ENCODE measurements around the gene RRAGC.
"Not testable (repeated sequence)": the region's sequence is repeated elsewhere in the genome, so short reads cannot be mapped to it uniquely, and the experiment has no call there.

RRAGC gene

DNA sequence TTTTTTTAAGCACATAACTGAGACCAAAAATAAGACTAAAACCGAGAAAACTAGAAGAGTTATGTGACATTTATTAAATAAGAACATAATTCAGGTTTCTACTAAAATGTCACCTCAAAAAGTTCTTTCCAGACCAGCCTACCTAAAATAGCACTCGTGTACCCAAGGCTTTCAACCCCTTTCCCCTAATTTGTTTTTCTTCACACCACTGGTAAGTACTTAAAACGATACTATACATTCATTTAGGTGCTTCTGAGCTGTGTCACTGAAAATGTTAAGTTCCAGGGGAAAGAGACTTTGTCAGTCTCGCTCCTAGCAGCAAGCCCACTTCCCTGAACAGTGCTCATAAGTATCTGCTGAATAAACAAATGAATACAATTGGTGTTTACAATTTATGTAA is 6.8 kb downstream of the RRAGC start:
- DNase-seq = no peak

DNA sequence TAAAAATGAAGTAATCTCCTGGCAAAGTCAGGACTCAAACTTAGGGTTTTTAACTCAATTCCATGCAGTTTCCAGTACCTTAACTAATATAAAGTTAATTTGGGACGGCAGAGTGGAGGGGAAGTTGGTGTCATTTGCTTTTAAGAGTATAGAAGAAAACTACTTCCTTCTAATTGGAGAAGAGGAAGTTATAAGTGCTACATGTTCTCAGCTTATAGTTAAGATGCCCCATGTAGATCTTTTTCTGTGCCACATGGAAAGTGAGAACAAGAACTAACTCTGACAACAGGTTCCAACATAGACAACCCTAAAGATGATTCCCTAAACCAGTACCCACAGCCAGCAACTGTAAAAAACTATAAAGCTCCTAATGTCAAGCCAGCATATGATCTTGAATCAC is 11.5 kb downstream of the RRAGC start:
- DNase-seq = no peak

DNA sequence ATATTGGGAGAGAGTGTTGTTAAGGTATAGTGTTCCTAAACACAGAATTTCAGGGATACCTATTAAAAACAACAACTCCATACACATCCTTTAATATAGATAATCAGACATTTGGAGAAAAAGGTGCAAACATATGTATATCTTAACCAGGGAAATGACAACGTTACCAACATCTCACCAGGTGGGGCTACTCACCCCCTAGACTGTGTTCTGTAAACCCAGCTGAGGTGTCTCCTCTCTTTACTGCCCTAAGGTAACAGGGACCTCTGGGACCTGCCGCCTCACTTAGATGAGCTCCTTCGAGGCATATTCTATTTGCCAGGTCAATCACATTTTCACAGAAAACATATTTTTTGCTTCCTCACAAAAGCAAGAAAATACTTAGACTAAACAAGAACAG is 13.4 kb downstream of the RRAGC start:
- DNase-seq = no peak

- DNase-seq = not testable (repeated sequence)
Measured at GRCh38 chr1:38845088-38845487, 14.5 kb downstream of the RRAGC start.

DNA sequence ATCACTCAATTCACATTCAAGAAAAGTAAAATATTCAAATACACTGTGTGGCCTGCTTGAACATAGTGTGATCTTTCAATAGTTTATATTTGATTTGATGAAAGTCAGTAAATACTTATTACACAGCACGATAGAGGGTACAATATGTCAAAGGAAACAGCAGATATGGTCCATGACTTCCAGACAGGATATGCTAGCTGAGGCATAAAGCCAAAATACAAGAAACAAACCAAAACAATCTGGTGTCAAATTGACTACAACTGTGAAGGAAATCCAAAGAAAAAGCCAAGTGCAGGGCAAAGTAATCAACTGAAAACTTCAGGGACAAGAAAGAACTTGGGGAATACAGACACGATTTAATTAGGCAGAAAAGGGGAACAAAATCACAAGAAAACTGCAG is 19.3 kb downstream of the RRAGC start:
- no peak for DNase-seq

GRCh38 chr1:38839363-38839762 is 20.2 kb downstream of the RRAGC start:
- no peak for DNase-seq

DNA sequence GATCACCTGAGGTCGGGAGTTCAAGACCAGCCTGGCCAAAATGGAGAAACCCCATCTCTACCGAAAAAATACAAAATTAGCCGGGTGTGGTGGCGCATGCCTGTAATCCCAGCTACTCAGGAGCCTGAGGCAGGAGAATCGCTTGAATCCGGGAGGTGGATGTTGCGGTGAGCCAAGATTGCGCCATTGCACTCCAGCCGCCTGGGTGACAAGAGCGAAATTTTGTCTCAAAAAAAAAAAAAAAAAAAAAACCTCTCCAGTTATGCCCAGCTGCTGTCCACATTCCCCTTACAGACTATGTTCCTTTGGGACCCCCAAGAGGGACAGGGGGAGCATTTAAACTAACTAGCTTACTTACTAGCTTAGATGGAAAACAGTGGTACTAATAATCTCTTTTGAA is 23.3 kb downstream of the RRAGC start:
- DNase-seq = not testable (repeated sequence)

DNA sequence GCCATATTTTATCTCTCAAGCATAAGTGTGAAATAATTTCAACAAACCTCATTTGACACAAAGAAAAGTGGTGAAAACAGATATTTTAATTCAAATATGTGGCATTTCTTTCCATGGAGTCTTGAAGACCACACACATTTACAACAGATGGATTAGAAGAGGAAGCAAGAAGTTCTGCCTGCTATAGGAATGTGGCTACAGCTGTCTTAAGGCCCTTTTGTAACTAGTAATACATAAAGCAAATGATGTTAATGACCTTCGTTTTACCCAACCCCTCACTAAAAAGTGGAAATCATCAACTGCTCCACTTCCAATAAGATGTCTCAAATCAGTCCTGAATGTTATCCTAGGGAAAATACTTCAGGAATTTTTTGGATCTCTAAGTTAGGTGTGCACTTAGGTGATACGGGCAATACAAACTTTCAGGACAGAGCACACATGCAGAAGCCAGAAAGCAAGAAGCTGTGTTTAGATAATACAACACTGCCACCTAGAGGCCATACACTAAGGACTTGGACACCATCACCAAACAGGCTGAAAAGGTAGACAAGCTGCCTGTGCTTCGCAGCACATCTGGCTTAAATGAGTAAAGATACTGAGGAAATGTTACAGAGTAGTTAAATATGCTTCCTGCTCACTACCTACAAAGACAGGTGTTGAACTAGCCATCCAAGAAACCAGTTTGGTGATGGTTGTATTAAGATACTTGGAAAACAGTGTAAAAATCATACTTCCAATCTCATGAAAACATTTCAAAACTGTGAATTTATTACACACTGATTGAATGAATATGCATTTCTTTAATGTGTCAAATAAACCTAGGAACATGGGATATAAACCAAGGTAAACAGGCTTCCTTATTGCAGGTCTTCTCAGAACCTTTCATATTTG is 24.4 kb downstream of the RRAGC start:
- peak; percentile 79 for DNase-seq

DNA sequence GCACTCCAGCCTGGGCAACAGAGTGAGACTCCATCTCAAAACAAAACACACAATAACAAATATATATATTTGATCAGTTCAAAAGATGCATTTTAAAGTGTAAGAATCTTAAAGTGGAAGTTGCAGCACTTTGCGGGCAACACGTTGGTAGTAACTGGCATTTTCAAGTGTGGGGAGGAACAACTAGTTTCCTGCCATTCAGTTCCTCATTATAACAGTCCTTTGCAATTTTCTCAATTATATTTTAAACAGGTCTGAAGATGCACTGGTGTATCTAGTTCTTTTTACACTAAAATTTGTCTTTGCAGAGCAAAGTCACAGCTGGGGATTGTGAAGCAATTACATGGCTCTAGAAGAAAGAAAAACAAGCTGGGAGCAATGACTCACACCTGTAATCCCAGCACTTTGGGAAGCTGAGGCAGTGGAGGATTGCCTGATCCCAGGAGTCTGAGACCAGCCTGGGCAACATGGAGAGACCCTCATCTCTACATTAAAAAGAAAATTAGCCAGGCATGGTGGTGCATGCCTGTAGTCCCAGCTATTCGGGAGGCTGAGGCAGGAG is 25.3 kb downstream of the RRAGC start:
- DNase-seq = no peak

DNA sequence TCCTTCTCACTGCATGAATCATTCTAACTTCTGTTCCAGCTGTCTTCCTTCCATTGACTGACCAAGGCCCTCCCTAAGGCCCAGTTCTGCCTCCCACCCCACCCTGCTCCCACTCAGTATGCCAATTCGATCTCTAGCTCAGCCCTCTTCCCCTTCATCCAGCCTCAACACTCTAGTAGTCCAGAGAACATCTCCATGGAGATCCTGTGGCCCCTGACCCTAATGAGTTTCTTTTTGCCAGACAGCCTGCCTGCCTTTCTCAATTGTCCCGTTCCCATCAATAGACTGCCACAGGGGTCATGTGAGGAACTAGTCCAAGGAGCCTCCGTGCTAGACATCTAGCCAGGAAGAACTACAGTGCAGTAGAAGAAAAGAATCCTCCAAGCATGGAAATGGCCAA is 26.4 kb downstream of the RRAGC start:
- no peak for DNase-seq

GRCh38 chr1:38832370-38832734 is 27.2 kb downstream of the RRAGC start:
- DNase-seq = no peak

DNA sequence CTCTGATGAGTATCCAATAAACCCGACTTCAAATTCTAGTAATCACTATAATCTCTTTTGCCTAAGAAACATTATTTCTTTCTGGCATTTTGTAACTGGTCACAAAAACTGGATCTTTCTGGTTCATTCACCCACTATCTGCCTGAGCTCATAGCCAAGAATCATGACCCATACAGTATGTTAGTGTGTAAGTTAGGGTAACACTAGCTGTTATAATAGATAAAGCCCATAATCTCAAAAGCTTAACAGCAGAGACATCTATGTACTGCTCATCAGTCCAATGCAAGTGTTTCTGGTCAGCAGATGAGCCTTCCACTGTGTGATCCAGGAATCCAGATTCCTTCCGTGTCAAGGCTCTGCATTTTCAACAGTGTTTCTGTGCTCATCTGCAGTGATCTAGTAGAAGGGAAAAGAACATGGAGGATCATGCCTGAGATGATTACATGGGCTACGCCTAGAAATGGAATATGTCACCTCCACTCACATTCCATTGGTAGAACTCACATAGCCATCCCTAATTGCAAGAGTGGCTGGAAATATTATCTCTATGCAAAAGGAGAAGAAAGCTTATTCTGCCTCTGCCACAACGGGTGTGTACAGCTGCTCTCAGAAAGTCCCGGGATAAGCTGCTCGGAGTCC is 27.7 kb downstream of the RRAGC start:
- no peak for DNase-seq

DNA sequence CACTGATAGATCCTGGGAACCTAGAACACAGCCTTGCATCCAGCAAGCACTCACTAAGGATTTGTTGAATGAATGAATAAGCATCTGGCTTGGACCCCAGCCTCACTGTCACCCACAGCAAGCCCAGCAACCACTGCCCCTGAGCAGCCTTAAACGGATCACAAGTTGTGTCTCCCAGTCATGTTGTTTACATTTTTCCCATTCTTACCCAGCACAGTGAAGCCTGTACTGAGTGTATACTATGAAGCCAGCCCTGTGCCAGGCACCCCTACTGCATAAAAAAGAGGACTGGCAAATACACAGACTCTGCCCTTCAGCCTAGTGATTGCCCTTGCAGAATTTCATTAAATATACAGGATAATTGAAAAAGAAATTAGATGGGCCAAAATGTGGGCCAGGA is 30.2 kb downstream of the RRAGC start:
- no peak for DNase-seq

GRCh38 chr1:38827318-38827717 is 32.3 kb downstream of the RRAGC start:
- no peak for DNase-seq

DNA sequence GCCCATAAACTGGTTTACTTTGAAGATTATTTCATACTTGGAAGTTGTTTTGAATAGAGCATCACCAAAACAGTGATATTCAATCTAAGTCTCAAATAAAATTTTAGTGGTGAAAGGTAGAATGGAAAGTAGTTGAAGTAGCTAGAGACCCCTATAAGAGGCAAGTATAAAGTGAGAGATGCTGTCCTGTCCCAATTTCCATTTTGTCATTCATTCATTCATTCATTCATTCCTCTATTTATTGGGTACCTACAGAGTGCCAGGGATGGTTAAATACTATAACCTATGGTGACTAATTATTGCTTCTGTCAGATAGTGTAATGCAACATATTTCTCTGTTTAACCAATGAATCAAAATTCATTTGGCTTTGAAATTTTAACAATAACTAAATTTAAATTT is 32.7 kb downstream of the RRAGC start:
- no peak for DNase-seq

GRCh38 chr1:38826262-38826661 is 33.3 kb downstream of the RRAGC start:
- no peak for DNase-seq

GRCh38 chr1:38820860-38821259 is 38.7 kb downstream of the RRAGC start:
- no peak for DNase-seq

- DNase-seq = no peak
Measured at GRCh38 chr1:38819516-38819915, 40.1 kb downstream of the RRAGC start.

- DNase-seq = no peak
Measured at GRCh38 chr1:38819040-38819439, 40.5 kb downstream of the RRAGC start.

- DNase-seq = peak; percentile 19
Measured at GRCh38 chr1:38818175-38818976, 41.2 kb downstream of the RRAGC start.

DNA sequence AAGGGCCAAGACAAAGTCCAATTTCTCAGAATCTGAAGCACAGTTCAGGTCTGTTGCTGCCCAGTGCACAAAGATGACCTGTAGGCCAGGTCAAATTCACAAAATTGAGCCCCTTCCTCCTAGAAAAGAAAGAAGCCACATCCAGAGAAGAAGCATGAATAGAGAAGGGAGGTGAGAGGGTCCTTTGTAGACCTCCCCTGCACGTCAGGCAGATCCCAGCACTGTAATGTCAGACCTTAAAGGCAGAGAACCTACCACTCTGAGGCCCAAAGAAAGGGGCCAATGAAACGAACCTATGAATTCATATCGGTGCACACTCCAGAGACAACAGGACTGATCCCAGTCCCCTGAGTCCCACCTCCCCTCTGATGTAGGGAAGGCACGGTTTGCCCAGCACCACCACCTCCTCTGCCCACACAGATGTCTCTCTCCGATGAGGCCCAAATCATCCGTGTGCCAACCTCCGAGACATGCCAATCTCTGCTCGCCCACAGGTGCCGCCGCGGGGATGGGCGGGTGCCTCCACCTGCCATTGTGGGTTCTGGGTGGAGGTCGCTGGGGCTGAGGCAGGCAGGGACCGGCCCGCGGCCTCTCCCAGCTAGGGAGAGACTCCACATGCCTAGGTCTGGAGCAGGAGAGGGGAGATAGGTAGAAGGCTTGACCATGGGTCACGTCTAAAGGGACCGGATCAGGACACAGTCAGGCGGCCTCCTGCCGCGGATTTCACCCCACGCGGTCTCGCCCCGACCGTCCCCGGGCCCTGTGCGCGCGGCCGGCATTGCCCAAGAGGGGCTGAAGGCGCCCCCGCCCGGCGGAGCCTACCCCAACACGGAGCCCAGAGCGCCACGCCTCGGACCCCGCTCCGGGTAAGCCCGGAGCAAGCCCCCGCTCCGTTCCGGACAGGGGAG is 42.1 kb downstream of the RRAGC start:
- DNase-seq = no peak

DNA sequence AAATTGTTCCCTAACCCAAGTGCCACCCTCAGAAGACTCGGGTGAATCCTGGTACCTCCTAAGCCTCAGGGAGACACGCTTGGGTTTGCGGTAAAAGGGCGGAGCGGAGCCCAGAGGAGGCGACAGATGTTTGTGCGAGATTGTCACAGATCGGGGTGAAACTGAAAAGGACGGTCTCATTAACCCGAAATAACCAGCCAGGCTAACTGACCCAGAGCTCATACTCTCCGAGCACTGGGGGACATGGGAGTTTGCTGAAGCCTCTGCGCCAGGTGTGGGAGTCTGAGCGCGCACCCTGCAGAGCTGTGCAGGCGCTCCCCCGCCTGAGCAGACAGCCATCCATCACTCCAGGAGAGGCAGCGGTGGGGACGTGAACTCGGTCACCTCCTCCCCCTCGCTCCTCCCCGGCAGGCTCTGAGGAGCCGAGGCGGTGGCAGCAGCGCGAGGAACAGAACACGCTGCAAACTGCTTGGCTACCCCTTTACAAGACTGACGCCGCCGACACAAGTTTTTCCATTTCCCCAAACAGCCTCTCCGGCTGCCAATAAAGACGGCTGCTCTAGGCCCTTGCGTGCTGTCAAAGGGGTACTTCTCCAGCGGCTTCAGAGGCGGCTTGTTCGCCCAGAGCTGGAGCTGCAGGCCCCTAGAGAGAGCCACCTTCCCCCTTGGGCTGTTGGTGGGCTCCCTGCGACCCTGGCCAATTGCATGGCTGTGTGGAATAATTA is 43.5 kb downstream of the RRAGC start:
- no peak for DNase-seq

All from CD4-positive, alpha-beta T cell treated with Interleukin-17A for 1 hour (primary cell).